ENCODE measurements around the gene TRIM39. TPM values are rescaled to one million over a fixed set of nuclear protein-coding genes. Genes with fewer than 3 reads are reported as not detected.

TRIM39 gene
- total and polyA plus RNA-seq, 2 of the 13 experiments (the other 11 are each of a cell fraction or from before 2014, with no cell fraction given), result 7.7 to 14.6 TPM

DNA sequence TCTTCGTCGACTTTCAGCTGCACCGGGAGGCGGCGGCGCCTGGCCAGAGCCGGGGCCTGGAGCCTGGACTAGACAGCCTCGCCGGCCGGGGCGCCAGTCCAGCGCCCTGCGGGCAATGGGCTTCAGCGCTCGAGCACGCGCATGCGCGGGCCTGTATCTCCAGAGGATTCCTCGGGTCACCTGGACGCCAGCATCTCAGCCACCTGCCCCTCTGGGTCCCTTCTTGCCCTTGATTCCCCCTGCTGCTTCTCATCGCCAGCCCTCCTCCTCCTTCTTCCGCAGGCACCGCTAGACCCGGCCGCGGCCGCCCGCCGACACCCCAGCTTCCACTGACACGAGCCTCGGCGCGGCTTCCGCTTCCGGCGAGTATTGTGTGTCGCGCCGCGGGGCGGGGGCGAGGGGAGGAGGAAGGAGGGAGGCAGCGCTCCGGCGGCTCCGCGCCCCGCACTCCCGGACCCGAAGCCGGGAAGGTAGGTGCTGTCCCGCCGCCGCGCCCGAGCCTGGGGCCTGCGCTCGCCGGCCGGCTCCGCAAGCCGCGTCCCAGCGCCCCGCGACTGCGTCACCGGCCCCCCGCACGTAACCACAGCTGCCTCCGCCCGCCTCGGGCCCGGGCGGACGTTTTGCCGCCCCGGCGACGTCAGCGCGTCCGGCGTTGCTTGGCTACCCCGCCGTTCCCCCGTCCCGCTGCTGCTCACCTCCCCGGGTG lies at the start of gene TRIM39 (continued):
- TF ChIP-seq TBX3 (IDR thresholded peaks at IDR 0.05; ENCODE audit: borderline replicate concordance) (peak; percentile 52; the same call in 1 of the 2 replicates), ZFYVE20 (CRISPR knock-in tag; IDR thresholded peaks at IDR 0.05; ENCODE audit: borderline replicate concordance, low read depth) (peak; percentile 49; the same call in 1 of the 2 replicates), ZNF510 (CRISPR knock-in tag; IDR thresholded peaks at IDR 0.05; ENCODE audit: low read depth) (no peak; the same call in 1 of the 2 replicates), ZNF101 (CRISPR knock-in tag; IDR thresholded peaks at IDR 0.05; ENCODE audit: borderline replicate concordance, low read depth) (no peak), GRHL1 (CRISPR knock-in tag; conservative IDR thresholded peaks at IDR 0.05) (no peak), HES4 (CRISPR knock-in tag; IDR thresholded peaks at IDR 0.05; ENCODE audit: borderline replicate concordance) (no peak), EEA1 (CRISPR knock-in tag; IDR thresholded peaks at IDR 0.05; ENCODE audit: borderline replicate concordance) (peak; percentile 62), DR1 (CRISPR knock-in tag; IDR thresholded peaks at IDR 0.05) (peak; percentile 16; the same call in 1 of the 2 replicates), ZNF281 (CRISPR knock-in tag; IDR thresholded peaks at IDR 0.05; ENCODE audit: borderline replicate concordance) (no peak), ZNF564 (CRISPR knock-in tag; IDR thresholded peaks at IDR 0.05) (peak; percentile 77), PRDM15 (CRISPR knock-in tag; IDR thresholded peaks at IDR 0.05) (peak; percentile 81; the same call in 1 of the 2 replicates), SUZ12 (IDR thresholded peaks at IDR 0.05; ENCODE audit: low read depth, low read length) (no peak), IKZF4 (CRISPR knock-in tag; IDR thresholded peaks at IDR 0.05; ENCODE audit: borderline replicate concordance, low read depth, not compliant biosample characterization) (peak; percentile 91), ZMAT3 (CRISPR knock-in tag; conservative IDR thresholded peaks at IDR 0.05) (peak; percentile 30), KLF11 (CRISPR knock-in tag; IDR thresholded peaks at IDR 0.05) (no peak), KLF13 (CRISPR knock-in tag; IDR thresholded peaks at IDR 0.05) (no peak), ZNF343 (CRISPR knock-in tag; IDR thresholded peaks at IDR 0.05) (no peak)
- TF ChIP-seq, protein P1, sequence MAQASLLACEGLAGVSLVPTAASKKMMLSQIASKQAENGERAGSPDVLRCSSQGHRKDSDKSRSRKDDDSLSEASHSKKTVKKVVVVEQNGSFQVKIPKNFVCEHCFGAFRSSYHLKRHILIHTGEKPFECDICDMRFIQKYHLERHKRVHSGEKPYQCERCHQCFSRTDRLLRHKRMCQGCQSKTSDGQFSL (CRISPR knock-in tag; IDR thresholded peaks at IDR 0.05), result no peak
- TF ChIP-seq, protein P2, sequence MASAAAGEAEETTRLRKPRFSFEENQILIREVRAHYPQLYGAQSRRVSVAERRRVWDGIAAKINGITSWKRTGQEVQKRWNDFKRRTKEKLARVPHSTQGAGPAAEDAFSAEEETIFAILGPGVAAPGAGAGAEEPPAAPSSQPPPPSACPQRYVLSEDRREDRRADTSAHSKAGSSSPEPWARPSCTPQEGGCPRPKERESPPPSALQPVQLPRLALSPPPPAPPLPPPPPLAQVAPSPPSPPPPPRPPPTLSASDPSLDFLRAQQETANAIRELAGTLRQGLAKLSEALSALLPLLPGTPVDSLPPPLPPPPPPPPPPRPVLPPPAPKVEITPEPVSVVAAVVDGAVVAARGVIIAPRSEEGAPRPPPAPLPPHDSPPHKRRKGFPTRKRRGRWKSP (CRISPR knock-in tag; IDR thresholded peaks at IDR 0.05), result no peak; the same call in 1 of the 2 replicates
